GM04503 (cell line): ENCODE results near the gene EYS.
"Not testable (repeated sequence)": the region's sequence is repeated elsewhere in the genome, so short reads cannot be mapped to it uniquely, and the experiment has no call there.

ENCODE experiments used
- DNase-seq: peaks from one replicate; pipeline ENCODE4 v3.0.0-alpha.2; 2012; ENCODE audit warnings: low read depth

Gene EYS

GRCh38 chr6:65452333-65452732, 254.7 kb downstream of the EYS start:
- DNase-seq, result no peak

- no peak for DNase-seq
Observed at GRCh38 chr6:65450451-65450850, 256.6 kb downstream of the EYS start.

GRCh38 chr6:65449926-65450325, 257.1 kb downstream of the EYS start:
- DNase-seq, result no peak

- no peak for DNase-seq
Observed at GRCh38 chr6:65448866-65449265, 258.2 kb downstream of the EYS start.

GRCh38 chr6:65436281-65436680, 270.7 kb downstream of the EYS start:
- no peak for DNase-seq

- DNase-seq, result no peak
Observed at GRCh38 chr6:65416621-65417020, 290.4 kb downstream of the EYS start.

GRCh38 chr6:65410309-65410708, 296.7 kb downstream of the EYS start:
- DNase-seq, result no peak

GRCh38 chr6:65402564-65402963, 304.5 kb downstream of the EYS start:
- no peak for DNase-seq

- DNase-seq, result no peak
Observed at GRCh38 chr6:65399355-65400084, 307.5 kb downstream of the EYS start.

- no peak for DNase-seq
Observed at GRCh38 chr6:65398851-65399250, 308.2 kb downstream of the EYS start.

GRCh38 chr6:65350530-65350929, 356.5 kb downstream of the EYS start:
- no peak for DNase-seq

GRCh38 chr6:65302655-65303054, 404.4 kb downstream of the EYS start:
- not testable (repeated sequence) for DNase-seq

GRCh38 chr6:65299236-65299635, 407.8 kb downstream of the EYS start:
- DNase-seq, result no peak

- DNase-seq, result no peak
Observed at GRCh38 chr6:65295812-65296211, 411.2 kb downstream of the EYS start.

- no peak for DNase-seq
Observed at GRCh38 chr6:65289491-65289890, 417.5 kb downstream of the EYS start.

- no peak for DNase-seq
Observed at GRCh38 chr6:65285275-65285674, 421.8 kb downstream of the EYS start.

GRCh38 chr6:65280060-65280459, 427.0 kb downstream of the EYS start:
- DNase-seq, result no peak

- DNase-seq, result no peak
Observed at GRCh38 chr6:65262241-65262640, 444.8 kb downstream of the EYS start.

- no peak for DNase-seq
Observed at GRCh38 chr6:65259982-65260381, 447.0 kb downstream of the EYS start.

GRCh38 chr6:65259059-65259458, 448.0 kb downstream of the EYS start:
- no peak for DNase-seq

GRCh38 chr6:65253041-65253440, 454.0 kb downstream of the EYS start:
- DNase-seq, result no peak

GRCh38 chr6:65248101-65248610, 458.9 kb downstream of the EYS start:
- no peak for DNase-seq

GRCh38 chr6:65231616-65232015, 475.4 kb downstream of the EYS start:
- DNase-seq, result no peak

GRCh38 chr6:65229825-65230224, 477.2 kb downstream of the EYS start:
- DNase-seq, result no peak
